ENCODE measurements around the gene AGTRAP. TPM values are rescaled to one million over a fixed set of nuclear protein-coding genes. Genes with fewer than 3 reads are reported as not detected.

AGTRAP gene
- total RNA-seq, 1 donor from 2014 or later: 15.7 TPM

DNA sequence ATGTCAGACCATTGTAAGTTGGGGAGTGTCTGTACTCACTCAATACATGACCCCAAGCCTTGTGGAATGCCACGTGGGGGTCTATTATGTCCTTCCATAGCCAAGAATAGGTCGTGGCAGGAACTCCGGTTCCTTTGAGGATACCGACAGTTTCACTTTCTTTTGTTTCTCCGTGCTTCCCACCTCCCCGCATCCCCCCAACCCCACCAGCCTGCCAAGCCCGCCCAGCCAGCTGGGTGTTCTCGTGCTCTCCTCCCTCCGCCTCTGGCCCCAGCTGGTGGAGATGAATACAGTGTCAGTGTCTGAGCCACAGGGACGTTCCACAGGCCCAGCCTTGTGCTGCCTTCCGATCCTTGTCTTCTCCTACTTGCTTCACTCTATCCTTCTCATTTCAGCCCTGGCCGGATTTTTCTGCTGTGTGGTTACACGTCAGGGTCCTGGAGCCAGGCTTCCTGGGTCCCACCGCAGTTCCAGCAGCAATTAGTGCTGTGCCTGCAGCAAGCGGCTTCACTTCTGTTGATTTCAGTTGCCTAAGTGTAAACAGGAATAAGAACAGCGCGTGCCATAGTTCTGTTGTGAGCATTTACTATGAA, 4.1 kb upstream of the AGTRAP start:
- Histone ChIP-seq H3K27me3 (ENCODE audit: control insufficient read depth in 3 of 3, insufficient read depth in 3 of 3, low read length in 3 of 3) (no peaks in the 10 kb centered on the region), H3K9ac (ENCODE audit: low read depth in 1 of 3, low read length in 3 of 3) (peak overlapping the region; percentile 48 to 70 (median 66)), H3K4me1 (ENCODE audit: control insufficient read depth in 3 of 3, insufficient read depth in 3 of 3, low read length in 3 of 3) (peaks cover 16 to 29% (median 21%) of the 10 kb centered on the region in 3 donors), H3K4me3 (ENCODE audit: low read length in 3 of 3) (peak overlapping the region in 2 of 3 donors; percentile 51 to 54), H3K36me3 (ENCODE audit: control insufficient read depth in 3 of 3, insufficient read depth in 3 of 3, low read length in 3 of 3) (no peaks in the 10 kb centered on the region), H3K27ac (ENCODE audit: low read depth, low read length) (peak overlapping the region; percentile 48), H3K9me3 (ENCODE audit: control insufficient read depth in 3 of 3, low read length in 3 of 3) (no peaks in the 10 kb centered on the region)

DNA sequence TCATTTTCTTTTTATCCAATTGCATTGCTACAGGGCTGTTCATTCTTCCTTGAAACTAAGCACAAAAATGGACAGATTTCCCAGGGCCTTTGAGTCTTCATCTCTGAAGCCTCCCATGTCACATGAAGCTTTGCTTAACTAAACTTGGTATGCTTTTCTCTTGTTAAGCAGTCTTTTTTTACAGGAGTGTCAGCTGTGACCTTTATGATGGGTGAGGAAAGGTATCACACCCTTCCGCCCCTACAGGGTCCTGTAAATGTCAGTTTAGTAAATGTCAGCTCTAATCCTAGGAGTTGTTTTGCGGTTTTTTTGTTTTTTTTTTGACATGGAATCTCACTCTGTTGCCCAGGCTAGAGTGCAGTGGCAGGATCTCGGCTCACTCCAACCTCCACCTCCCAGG, 2.6 kb upstream of the AGTRAP start:
- Histone ChIP-seq H3K9ac (ENCODE audit: low read depth in 1 of 3, low read length in 3 of 3) (no peak overlapping the region), H3K36me3 (ENCODE audit: control insufficient read depth in 3 of 3, insufficient read depth in 3 of 3, low read length in 3 of 3) (no peaks in the 10 kb centered on the region), H3K4me3 (ENCODE audit: low read length in 3 of 3) (no peak overlapping the region), H3K4me1 (ENCODE audit: control insufficient read depth in 3 of 3, insufficient read depth in 3 of 3, low read length in 3 of 3) (peaks cover 30 to 44% (median 31%) of the 10 kb centered on the region in 3 donors), H3K9me3 (ENCODE audit: control insufficient read depth in 3 of 3, low read length in 3 of 3) (no peaks in the 10 kb centered on the region), H3K27me3 (ENCODE audit: control insufficient read depth in 3 of 3, insufficient read depth in 3 of 3, low read length in 3 of 3) (no peaks in the 10 kb centered on the region), H3K27ac (ENCODE audit: low read depth, low read length) (no peak overlapping the region)

DNA sequence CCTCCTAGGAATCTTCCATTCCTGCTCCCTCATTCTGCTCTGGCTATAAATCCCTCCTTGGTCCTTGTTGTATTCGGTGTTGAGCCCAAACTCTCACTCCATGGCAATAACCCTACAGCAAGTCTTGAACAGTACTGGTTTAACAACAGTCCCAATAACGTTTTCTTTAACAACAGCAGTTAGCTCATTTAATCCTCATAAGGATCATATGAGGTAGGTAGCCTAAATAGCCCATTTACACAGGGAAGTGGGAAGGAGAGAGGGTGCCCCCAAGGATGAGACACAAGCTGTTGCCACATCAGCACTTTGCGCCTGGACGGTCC, 444 bp upstream of the AGTRAP start:
- Histone ChIP-seq H3K27me3 (ENCODE audit: control insufficient read depth in 3 of 3, insufficient read depth in 3 of 3, low read length in 3 of 3) (no peaks in the 10 kb centered on the region), H3K9ac (ENCODE audit: low read depth in 1 of 3, low read length in 3 of 3) (peak overlapping the region in 2 of 3 donors; percentile 94 to 96), H3K4me3 (ENCODE audit: low read length in 3 of 3) (peak overlapping the region; percentile 49 to 100 (median 99)), H3K27ac (ENCODE audit: low read depth, low read length) (peak overlapping the region; percentile 90), H3K9me3 (ENCODE audit: control insufficient read depth in 3 of 3, low read length in 3 of 3) (no peaks in the 10 kb centered on the region), H3K36me3 (ENCODE audit: control insufficient read depth in 3 of 3, insufficient read depth in 3 of 3, low read length in 3 of 3) (peaks cover 0 to 2% (median 0%) of the 10 kb centered on the region in 3 donors), H3K4me1 (ENCODE audit: control insufficient read depth in 3 of 3, insufficient read depth in 3 of 3, low read length in 3 of 3) (peaks cover 18 to 41% (median 27%) of the 10 kb centered on the region in 3 donors)

DNA sequence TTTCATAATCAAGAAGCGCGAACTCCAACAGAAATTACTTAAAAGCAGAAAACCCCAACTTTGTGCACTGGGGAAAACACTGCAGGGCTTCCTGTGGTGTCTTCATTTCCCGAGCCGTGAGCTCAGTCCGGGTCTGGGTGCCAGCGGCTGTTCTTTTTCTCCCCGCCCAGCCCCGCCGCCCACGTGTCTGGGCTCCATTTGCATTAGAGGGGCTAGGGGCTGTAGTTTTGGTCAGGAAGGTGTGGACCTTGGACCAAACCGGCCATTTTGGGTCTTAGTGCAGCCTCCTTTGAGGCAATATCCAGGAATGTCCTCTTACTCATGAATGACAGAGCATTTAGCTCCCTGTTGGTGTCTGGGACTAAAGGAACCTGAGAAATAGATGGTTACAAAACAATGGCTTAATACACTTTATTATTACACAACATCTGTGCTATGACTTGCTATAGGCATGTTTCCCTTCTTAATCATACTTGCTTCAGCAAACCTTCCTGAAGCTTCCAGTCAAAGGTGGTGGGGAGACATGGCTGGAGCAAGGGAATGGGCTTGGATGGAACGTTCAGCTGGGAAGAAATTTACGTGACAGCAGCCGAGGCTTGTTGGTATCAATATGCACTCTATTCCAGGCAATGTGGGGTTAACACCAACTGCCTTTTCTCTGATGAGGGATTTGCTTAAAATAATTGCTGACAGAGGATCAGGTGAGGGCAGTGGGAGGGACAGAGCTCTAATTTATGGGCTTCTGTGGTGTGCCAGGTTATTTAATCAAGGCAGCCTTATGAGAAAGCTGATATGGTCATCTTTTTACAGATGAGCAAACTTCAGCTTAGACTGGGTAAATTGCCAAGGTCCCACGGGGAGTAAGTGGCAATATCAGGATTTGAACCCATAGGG, 1.1 kb downstream of the AGTRAP start:
- H3K9me3 ChIP-seq (ENCODE audit: control insufficient read depth in 3 of 3, low read length in 3 of 3): no peaks in the 10 kb centered on the region
- peak overlapping the region; percentile 98 to 100 (median 99) for H3K4me3 ChIP-seq (ENCODE audit: low read length in 3 of 3)
- peaks cover 16 to 37% (median 24%) of the 10 kb centered on the region in 3 donors for H3K4me1 ChIP-seq (ENCODE audit: control insufficient read depth in 3 of 3, insufficient read depth in 3 of 3, low read length in 3 of 3)
- H3K27me3 ChIP-seq (ENCODE audit: control insufficient read depth in 3 of 3, insufficient read depth in 3 of 3, low read length in 3 of 3): no peaks in the 10 kb centered on the region
- peaks cover 0 to 2% (median 0%) of the 10 kb centered on the region in 3 donors for H3K36me3 ChIP-seq (ENCODE audit: control insufficient read depth in 3 of 3, insufficient read depth in 3 of 3, low read length in 3 of 3)
- H3K9ac ChIP-seq (ENCODE audit: low read depth in 1 of 3, low read length in 3 of 3): peak overlapping the region; percentile 89 to 96 (median 94)
- peak overlapping the region; percentile 90 for H3K27ac ChIP-seq (ENCODE audit: low read depth, low read length)

DNA sequence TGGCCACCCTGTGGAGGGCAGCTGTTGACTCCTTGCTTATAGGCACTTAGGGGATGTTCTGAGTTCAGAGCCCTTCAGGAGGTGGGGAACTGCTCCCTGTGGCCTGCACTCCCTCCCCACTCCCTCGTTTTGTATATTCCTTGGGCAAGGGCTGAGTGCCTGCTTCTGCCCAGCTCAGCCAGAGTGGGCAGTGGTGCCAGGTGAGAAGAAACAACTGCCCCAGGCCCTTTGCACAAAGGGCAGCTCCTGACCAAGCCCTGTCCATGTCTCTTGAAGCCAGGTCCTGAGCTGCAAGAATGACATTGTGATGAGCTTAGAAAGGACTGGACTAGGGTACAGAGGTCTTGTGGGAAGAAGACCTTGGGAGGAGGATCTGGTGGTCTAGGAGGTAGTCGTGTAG, 2.2 kb downstream of the AGTRAP start:
- Histone ChIP-seq H3K27ac (ENCODE audit: low read depth, low read length) (peak overlapping the region; percentile 90), H3K36me3 (ENCODE audit: control insufficient read depth in 3 of 3, insufficient read depth in 3 of 3, low read length in 3 of 3) (peaks cover 0 to 2% (median 0%) of the 10 kb centered on the region in 3 donors), H3K9ac (ENCODE audit: low read depth in 1 of 3, low read length in 3 of 3) (no peak overlapping the region), H3K4me1 (ENCODE audit: control insufficient read depth in 3 of 3, insufficient read depth in 3 of 3, low read length in 3 of 3) (peaks cover 15 to 36% (median 22%) of the 10 kb centered on the region in 3 donors), H3K9me3 (ENCODE audit: control insufficient read depth in 3 of 3, low read length in 3 of 3) (no peaks in the 10 kb centered on the region), H3K4me3 (ENCODE audit: low read length in 3 of 3) (no peak overlapping the region), H3K27me3 (ENCODE audit: control insufficient read depth in 3 of 3, insufficient read depth in 3 of 3, low read length in 3 of 3) (no peaks in the 10 kb centered on the region)

DNA sequence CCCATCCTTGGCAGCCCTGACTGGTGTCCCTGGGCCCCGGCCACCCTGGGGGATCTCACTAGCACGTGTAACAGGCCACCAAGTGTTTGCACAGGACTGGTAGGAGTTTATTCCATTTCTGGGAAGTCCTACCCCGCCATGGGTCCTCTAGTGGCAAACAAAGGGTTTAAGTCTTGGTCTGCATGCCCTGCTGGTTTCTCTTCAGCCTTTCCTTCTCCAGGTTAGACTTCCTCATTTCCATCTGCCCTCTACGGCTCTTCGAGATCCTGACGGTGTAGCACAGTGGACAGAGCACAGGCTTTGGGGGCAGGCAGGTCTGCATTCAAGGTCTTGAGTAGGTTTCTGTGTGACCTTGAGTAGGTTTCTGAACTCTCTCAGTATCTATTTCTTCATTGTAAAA, 2.8 kb downstream of the AGTRAP start:
- peaks cover 0 to 2% (median 0%) of the 10 kb centered on the region in 3 donors for H3K36me3 ChIP-seq (ENCODE audit: control insufficient read depth in 3 of 3, insufficient read depth in 3 of 3, low read length in 3 of 3)
- no peaks in the 10 kb centered on the region for H3K9me3 ChIP-seq (ENCODE audit: control insufficient read depth in 3 of 3, low read length in 3 of 3)
- no peak overlapping the region for H3K27ac ChIP-seq (ENCODE audit: low read depth, low read length)
- H3K4me3 ChIP-seq (ENCODE audit: low read length in 3 of 3): no peak overlapping the region
- H3K4me1 ChIP-seq (ENCODE audit: control insufficient read depth in 3 of 3, insufficient read depth in 3 of 3, low read length in 3 of 3): peaks cover 15 to 36% (median 22%) of the 10 kb centered on the region in 3 donors
- no peaks in the 10 kb centered on the region for H3K27me3 ChIP-seq (ENCODE audit: control insufficient read depth in 3 of 3, insufficient read depth in 3 of 3, low read length in 3 of 3)
- no peak overlapping the region for H3K9ac ChIP-seq (ENCODE audit: low read depth in 1 of 3, low read length in 3 of 3)

DNA sequence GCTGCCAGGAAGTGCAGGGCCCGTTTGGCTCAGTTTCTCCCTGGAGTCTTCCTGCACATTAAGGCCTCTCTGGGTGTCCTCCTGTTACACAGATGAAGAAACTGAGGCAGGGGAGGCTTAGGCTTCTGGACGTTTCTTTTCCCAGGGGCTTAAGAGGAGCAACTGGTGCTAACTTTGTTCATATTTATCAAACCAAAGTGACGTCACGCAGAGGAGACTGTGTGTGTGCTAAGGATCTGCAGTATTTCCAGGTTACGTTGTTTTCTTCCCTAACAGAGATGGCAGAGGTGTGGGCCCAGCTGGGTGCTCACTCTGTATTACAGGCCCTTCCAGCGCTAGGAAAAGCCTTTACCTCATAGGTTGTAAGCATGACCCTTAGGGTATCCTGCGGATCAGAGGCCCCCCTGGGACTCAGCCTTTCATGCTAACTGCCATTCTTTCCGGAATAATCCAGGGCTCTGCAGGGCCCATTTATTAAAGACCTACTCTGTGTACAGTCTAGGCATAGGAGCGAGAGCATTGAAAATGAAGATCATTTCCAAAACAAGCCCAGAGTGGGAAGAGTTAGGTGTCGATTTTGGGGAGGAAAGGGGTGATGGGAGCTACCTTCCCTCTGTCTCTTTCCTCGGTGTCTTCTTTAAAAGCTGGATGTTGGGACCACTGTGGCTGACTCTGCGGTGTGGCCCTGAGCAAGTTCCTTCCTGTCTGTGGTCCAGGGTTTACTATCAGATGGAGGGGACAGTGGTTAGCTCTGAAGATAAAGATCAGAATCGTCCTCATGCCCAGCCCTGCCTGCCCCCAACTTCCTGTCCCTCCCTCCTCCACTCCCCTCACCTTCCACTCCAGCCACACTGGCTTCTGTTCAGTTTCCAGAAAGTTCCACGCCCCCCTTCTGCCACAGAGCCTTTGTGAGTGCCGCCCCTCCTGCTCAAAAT, 4.6 kb downstream of the AGTRAP start:
- H3K9me3 ChIP-seq (ENCODE audit: control insufficient read depth in 3 of 3, low read length in 3 of 3): no peaks in the 10 kb centered on the region
- H3K36me3 ChIP-seq (ENCODE audit: control insufficient read depth in 3 of 3, insufficient read depth in 3 of 3, low read length in 3 of 3): peaks cover 2% of the 10 kb centered on the region in 3 donors
- H3K4me1 ChIP-seq (ENCODE audit: control insufficient read depth in 3 of 3, insufficient read depth in 3 of 3, low read length in 3 of 3): peaks cover 12 to 32% (median 22%) of the 10 kb centered on the region in 3 donors
- no peak overlapping the region for H3K27ac ChIP-seq (ENCODE audit: low read depth, low read length)
- no peaks in the 10 kb centered on the region for H3K27me3 ChIP-seq (ENCODE audit: control insufficient read depth in 3 of 3, insufficient read depth in 3 of 3, low read length in 3 of 3)
- H3K9ac ChIP-seq (ENCODE audit: low read depth in 1 of 3, low read length in 3 of 3): no peak overlapping the region
- no peak overlapping the region for H3K4me3 ChIP-seq (ENCODE audit: low read length in 3 of 3)

DNA sequence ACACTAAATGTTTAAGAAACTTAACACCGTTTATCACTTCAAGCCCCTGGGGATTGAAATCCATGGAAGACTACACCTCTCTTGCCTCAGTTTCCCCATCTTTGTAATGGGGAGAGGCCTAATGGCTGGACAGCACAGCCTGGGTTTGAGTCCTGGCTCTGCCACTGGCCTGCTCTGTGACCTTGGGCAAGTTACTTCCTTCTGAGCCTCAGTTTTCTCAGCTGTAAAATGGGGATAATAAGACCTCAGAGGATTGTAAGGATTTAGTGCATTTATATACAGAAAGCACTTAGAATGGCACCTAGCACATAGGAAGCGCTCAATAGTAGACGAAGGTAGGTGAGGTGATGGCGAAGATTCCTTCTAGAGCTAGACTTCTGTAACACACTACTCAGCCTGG, 5.5 kb downstream of the AGTRAP start:
- no peaks in the 10 kb centered on the region for H3K27me3 ChIP-seq (ENCODE audit: control insufficient read depth in 3 of 3, insufficient read depth in 3 of 3, low read length in 3 of 3)
- H3K4me3 ChIP-seq (ENCODE audit: low read length in 3 of 3): no peak overlapping the region
- H3K4me1 ChIP-seq (ENCODE audit: control insufficient read depth in 3 of 3, insufficient read depth in 3 of 3, low read length in 3 of 3): peaks cover 10 to 26% (median 22%) of the 10 kb centered on the region in 3 donors
- H3K36me3 ChIP-seq (ENCODE audit: control insufficient read depth in 3 of 3, insufficient read depth in 3 of 3, low read length in 3 of 3): peaks cover 11% of the 10 kb centered on the region in 3 donors
- H3K9ac ChIP-seq (ENCODE audit: low read depth in 1 of 3, low read length in 3 of 3): no peak overlapping the region
- no peaks in the 10 kb centered on the region for H3K9me3 ChIP-seq (ENCODE audit: control insufficient read depth in 3 of 3, low read length in 3 of 3)
- no peak overlapping the region for H3K27ac ChIP-seq (ENCODE audit: low read depth, low read length)

DNA sequence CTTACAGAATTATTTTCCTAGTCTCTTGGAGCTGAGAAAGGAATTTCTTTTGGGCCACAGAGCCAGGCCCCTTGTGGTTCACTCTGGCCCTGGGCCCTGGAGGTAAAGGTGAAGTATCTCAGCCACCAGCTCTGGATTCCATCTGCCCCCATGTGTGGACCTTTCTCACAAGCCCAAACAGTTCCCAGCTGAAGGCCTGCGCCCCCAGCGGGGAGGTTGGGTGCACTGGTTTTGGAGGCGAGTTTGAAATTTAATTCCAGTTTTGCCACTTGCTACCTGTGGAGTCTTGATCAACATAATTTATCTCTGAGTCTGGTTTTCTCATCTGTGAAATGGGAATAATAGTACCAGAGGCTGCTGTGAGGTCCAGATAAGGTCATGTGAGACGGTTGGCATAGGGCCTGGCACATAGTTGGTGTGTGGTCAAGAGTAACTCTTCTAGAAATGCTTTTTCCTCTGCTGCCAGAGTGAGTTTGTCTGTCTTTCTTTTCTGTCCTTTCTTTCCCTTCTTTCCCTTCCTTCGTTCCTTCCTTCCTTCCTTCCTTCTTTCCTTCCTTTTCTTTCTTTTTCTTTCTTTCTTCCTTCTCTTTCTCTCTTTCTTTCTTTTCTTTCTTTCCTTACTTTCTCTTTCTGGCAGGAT, 6.1 kb downstream of the AGTRAP start:
- H3K4me1 ChIP-seq (ENCODE audit: control insufficient read depth in 3 of 3, insufficient read depth in 3 of 3, low read length in 3 of 3): peaks cover 7 to 20% (median 18%) of the 10 kb centered on the region in 3 donors
- no peak overlapping the region for H3K27ac ChIP-seq (ENCODE audit: low read depth, low read length)
- H3K4me3 ChIP-seq (ENCODE audit: low read length in 3 of 3): no peak overlapping the region
- no peaks in the 10 kb centered on the region for H3K9me3 ChIP-seq (ENCODE audit: control insufficient read depth in 3 of 3, low read length in 3 of 3)
- H3K9ac ChIP-seq (ENCODE audit: low read depth in 1 of 3, low read length in 3 of 3): no peak overlapping the region
- no peaks in the 10 kb centered on the region for H3K27me3 ChIP-seq (ENCODE audit: control insufficient read depth in 3 of 3, insufficient read depth in 3 of 3, low read length in 3 of 3)
- H3K36me3 ChIP-seq (ENCODE audit: control insufficient read depth in 3 of 3, insufficient read depth in 3 of 3, low read length in 3 of 3): peaks cover 11 to 14% (median 12%) of the 10 kb centered on the region in 3 donors

Data from skeletal muscle tissue (tissue), 4 donors.